HG03558 (cell line): ENCODE measurements around the gene CDS1.
"Not testable (repeated sequence)": the region's sequence is repeated elsewhere in the genome, so short reads cannot be mapped to it uniquely, and the experiment has no call there.

Experiments
- ATAC-seq: cut with Tn5 transposase; IDR thresholded peaks from one replicate; pipeline ENCODE4 v1.9.1; 2021; ENCODE audit warnings: moderate number of reproducible peaks; ENCODE audit not compliant: unreplicated experiment; ENCODE audit errors: extremely low read depth

Gene CDS1

GRCh38 chr4:84664767-84665166 lies 81.8 kb downstream of the CDS1 start:
- not testable (repeated sequence) for ATAC-seq

GRCh38 chr4:84666439-84666838 lies 83.5 kb downstream of the CDS1 start:
- no peak for ATAC-seq

DNA sequence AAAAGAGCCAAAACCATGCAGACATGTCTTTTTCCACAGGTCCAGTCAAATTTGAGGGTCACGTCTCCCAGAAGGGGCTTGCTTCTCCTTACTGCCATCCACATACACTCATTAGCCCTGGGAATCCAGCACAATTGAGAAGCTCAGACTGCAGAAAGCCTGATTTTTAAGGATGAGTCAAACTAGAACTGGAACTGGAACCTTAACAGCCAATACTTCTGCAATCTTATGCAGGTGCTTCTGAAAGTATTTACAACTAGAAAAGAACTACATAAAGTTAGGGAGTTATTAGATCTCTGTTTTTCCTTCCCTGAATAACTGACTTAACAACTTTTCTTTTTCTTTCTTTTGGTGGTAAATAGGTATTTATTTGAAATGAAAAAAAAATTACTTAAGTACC lies 86.3 kb downstream of the CDS1 start:
- ATAC-seq, result no peak

DNA sequence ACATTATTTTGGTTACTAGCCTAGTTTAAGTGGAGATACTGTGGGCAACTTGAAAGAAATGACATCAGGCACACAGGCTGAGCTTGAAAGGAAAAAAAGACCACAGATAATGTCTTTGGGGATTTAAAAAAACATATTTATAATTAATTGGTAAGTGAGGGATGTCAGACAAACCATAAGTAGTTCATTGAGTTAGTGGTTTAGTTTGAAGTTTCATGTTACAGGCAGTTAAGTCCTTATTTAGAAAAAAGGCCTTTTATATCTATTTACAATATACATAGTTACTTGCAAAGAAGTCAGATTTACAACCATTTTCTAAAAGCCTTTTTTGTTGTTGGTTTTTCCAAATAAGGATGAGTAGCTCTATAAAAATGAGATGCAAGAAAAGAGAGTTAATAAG lies 89.2 kb downstream of the CDS1 start:
- no peak for ATAC-seq

DNA sequence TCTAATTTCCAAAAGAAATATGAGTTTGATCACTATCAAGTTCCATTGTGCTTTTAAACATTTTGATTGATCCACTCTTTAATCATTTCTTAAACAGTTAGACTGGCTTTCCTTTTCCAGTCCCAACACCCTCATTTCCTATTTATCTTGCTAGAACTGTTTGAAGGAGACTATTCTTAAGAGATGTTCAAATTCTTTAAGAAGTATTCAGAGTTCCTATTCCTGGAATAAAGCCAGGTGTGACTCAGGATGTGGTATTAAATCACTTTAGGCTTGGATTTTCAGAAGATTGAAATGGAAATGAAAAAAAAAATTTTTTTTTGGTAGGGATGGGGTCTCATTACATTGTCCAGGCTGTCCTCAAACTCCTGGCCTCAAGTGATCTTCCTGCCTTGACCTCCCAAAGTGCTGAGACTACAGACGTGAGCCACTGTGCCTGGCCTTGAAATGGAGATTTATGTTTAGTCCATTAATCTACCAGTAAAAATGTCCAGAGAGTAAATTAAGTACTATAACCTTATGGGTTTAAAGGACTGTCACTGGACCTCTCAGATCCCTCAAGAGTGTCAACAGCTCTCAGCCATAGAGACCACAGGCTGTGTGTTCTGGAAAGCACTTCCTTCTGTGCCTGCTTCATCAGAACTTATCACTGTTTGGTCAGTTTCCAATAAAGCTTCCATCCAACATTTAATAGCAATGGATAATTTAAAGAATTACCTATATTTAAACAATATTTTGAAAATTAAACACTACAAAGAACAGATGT lies 90.7 kb downstream of the CDS1 start:
- no peak for ATAC-seq

- ATAC-seq, result no peak
Observed at GRCh38 chr4:84677093-84677492, 94.2 kb downstream of the CDS1 start.

DNA sequence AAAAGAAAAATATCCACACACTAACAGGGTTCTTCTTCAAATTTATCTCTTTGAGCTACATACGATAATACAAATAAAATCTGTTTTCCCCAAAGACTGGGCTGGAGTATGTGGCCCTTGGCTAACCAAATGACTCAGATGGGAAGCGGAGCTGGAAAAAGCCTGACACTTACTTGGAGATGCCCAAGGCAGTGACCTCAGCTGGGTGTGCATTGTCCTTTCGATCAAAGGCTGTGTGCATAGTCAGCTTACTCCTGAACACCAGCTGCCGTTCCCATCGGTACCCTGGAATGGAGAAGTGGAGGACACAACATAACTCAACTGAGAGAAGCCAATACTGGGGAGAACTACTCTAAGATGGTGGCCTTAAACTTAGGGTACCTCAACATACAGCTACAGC lies 95.1 kb downstream of the CDS1 start:
- no peak for ATAC-seq

DNA sequence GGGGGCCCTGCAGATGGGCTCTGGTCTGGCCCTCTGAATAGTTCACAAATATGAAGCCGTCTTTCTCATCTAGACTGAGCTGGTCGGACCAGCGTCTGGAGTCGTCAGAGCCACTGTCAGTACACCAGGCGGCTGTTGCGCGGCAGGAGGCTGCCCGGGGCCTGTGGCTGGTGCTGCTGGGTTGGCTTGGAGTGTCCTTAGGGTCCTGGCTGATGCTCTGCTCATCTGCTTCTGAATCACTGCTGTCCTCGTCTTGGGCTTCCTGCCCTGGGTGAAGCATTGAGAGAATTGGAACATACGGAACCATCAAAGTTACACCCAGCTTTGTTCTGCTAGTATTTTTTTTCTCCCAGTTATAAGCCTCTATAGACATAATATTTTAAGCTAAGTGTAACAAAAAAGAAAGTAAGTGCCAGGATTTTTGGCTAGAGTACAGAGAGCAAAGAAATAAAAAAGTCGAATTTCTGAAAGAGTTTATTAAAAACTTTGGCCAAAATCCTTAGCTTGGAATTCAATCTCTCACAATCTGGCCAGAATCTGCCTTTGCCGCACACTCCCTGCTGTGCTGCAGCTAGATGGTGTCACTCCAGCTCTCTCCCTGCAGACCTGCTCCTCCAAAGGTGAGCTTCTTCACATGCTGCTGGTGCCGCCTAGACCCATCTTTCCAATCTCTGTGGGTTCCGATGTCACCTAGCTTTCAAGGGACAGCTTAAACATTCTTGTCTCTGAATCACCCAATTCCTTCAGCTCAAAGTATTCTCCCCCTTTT lies 96.2 kb downstream of the CDS1 start:
- no peak for ATAC-seq

DNA sequence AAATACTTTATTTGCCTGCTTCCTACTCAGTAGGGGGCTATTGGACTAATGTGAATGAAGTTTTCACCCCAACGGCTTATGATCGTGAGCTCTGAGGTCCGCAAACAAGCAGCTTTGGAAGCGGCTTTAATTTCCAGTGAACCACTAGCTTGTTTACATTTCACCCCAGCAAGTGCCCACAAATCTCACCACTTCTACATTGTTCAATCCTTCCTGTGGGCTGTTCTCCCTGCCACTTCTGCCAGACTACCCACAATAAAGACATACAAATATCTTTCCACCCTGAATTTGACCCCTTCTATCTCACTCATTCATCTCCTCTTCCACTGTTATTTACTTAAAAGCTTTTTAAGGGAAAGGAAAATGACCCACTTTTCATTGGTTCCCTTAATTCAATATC lies 98.0 kb downstream of the CDS1 start:
- no peak for ATAC-seq

DNA sequence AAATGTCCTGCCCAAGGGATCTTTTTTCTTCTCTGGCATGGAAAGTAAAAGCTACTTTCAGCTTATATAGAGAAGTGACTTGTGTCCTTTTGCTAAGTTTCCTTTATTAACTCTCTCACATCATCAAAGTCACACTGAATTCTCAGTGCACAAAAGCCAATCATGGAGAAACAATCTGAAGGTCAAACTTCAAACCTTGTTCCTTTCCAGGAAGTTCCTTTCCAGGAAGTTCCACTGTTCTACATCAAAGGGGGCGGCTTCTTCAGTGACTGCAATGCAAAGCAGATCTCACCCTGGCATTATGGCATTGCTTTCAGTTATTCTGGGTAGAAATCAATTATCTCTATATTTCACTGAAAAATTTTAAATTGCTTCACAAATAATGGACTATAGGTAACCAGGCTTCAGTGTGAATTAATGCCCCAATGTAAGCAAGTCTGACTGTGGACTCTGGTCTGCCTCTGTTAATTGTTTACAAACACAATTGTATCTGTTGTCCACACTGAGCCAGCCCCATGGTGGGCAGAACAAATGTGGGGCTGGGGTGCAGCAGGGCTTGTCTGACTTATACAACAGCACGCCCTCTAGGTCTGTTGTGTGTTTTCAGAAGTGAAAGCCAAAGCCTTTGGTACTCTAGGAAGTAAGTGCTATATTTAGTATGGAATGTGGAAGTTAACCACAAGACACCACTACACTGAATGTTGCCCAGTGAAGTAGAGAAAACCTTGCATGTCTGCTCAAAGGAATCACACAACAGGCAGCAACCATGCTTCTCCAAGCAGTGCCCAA lies 98.8 kb downstream of the CDS1 start:
- ATAC-seq, result no peak

DNA sequence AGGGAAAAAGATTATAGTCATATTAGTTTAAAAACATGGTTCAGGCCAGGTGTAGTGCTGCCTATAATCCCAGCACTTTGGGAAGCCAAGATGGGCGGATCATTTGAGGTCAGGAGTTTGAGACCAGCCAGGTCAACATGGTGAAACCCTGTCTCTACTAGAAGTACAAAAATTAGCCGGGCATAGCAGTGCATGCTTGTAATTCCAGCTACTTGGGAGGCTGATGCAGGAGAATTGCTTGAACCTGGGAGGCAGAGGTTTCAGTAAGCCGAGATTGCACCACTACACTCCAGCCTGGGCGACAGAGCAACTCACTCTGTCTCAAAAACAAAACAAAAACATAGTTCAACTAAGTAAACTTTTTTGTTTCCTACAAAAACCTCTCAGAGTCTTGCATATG lies 99.7 kb downstream of the CDS1 start:
- ATAC-seq, result not testable (repeated sequence)

DNA sequence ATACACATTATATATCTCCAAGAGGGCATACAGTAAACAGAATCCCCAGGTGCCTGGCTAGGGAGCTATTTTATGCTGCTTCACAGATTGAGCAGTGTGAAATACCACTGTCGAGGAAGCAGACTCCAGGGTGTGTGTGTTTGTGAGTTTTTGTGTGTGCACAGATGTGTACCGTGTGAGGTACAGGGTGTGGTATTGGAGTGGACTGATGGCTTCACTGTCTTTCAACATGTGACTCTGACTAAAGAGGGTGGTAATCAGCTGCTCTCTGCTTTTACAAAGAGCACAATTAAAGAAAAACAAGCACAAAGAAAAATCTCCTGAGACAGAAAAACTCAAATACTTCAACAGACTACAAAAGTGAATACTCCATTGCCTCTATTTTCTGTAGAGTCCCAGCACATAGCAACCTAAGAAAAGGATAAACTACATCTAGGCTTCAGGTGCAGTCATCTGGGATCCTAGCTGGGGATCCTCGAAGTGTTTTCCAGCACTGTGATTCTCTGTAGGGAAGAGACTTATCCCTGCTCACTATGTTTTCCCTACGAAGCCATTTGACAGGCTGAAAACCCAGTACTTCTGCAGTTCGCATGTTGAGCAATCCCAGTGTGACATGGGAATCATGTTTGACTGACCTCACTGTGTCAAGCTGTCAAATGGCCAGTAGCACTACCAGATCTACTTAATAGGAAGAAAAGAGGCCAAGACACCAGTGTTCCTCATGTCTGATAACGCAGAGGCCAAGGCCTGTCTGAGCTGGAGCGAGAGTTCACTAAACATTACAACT lies 100.3 kb downstream of the CDS1 start:
- ATAC-seq, result no peak

DNA sequence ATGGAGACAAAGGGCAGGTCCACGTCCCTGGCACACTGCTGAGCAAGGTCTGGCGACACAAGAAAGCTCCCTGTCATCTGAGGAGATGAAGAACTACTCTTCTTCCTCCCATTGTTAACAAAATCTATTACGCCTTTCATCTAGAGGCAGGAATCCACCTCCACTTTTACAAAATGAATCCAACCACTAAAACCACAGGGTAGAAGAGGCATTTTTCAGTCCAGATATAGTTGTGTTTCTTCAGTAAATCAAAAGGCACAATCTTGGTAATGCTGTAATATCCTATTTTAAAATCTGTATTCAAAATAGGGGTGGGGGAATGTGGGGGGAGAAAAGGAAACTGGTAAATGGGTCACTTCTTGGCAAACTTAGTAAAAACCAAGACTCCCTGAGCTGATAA lies 101.4 kb downstream of the CDS1 start:
- no peak for ATAC-seq

GRCh38 chr4:84685105-84685504 lies 102.2 kb downstream of the CDS1 start:
- ATAC-seq, result no peak

DNA sequence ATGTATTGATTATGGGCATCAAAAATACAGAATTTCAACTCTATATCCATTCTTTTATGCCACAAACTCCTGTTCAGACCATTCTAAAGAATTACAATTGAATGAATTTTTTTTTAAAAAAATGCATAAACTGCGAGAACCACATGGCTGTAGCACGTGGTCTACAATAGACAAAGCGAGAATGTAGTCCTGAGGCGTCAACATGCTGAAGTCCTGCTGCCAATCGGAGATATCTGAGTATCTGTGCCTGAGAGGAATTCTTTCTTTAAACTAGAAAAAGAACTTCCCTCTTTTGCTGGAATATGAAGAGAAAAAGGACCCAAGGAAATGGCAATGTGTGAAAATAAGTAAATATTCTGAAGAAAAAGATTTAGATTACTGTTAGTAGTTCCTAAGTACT lies 105.7 kb downstream of the CDS1 start:
- no peak for ATAC-seq

DNA sequence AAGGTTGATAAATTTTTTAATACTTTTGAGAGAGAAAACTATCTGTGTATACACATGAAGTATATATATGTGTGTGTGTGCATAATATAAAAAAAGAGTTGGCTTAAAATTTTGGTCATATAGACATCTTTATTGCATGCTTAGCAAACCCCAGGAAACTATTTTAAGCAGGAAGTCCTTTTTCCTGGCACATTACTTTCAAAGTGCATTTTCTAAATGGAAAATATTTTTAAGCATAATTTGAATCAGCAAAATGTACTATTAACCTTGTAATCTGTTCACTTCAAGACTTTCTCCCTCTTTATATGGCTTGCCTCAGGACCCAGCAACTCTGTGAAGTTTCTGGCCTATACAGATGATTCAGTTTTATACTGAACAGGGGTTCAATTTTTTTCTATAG lies 106.3 kb downstream of the CDS1 start:
- no peak for ATAC-seq

DNA sequence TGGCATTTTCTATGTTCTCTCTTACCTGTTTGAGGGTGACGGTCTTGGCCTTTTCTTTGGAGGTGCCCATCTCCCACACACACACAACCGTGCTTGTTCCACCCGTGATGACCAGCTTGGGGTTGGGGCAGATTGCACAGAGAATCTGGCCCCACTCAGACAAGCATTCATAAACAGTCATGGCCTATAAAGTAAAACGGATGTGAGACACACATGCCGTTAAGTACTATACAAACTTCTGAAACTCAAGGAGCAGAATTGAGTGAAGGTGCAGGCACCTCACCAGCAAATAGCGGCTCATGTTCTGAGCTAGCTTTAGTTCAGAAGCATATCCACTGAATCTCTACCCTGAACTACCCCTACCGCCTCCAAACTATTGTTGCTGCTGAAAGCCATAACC lies 107.6 kb downstream of the CDS1 start:
- ATAC-seq, result no peak

DNA sequence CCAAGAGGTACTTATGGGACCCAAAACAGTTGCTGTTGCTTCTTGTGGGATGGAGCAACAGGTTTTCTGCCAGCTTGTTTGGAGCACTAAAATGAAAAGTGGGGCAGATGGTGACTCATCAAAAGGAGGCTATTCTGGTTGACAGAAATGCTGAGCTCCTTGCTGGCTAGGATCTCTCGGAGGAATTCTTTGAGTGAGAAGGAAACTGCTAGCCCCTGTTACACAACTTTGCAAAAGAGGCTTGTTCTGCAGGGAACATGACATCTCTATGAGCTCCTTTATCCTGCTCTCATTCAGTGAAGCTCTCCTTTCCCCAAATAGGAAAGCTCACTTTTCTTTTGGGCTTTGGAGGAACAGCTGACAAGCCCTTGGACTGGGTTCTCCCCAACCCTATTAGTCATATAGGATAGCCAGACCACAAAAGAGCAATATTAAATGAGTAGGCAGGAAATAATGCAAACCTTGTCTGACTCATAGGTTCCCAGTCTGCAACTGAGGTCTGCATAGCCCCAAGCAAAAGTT lies 108.3 kb downstream of the CDS1 start:
- no peak for ATAC-seq

DNA sequence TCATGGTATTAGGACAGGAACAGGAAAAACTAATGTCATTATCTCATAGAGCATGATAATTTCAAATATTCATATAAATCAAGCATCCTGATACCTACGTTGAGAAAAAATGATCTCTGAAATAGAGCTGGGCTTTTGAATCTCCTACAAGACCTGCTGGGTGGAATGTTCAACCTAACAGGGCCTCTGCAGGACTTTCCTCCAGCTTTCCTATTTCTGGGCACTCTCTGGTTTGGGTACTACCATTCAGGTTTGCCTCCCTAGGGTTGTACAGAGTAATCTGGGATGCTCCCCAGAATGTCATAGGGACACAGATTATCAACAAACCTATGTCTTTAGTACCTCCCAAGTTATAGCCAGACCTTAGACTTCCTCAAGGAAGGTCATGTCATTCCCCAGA lies 108.9 kb downstream of the CDS1 start:
- ATAC-seq, result no peak

- ATAC-seq, result no peak
Observed at GRCh38 chr4:84697159-84697558, 114.2 kb downstream of the CDS1 start.
